Activated CD8-positive, alpha-beta memory T cell treated with anti-CD3 and anti-CD28 coated beads for 36 hours (primary cell): ENCODE data around the gene ISM1. TPM values are rescaled to one million over a fixed set of nuclear protein-coding genes. Genes with fewer than 3 reads are reported as not detected.

Experiments used
- CTCF ChIA-PET: fragments of 350-600 bp; sonication (Branson Sonifier 250); formaldehyde crosslinking; loops from one replicate; lab custom pipeline; 2021; ENCODE audit warnings: antibody characterized with exemption; lab: Charles Lee
- POLR2A ChIA-PET: fragments of 350-600 bp; sonication (Branson Sonifier 250); formaldehyde crosslinking; loops from one replicate; lab custom pipeline; 2021; ENCODE audit warnings: antibody characterized with exemption; lab: Charles Lee
- total RNA-seq, 2 experiments: library from RNA; stranded (reverse); gene quantifications; one replicate each; pipeline ENCODE4 v1.2.3, GENCODE V29; 2021

The ISM1 gene
- total RNA-seq, 2 experiments from 2014 or later = 1.9 to 2.5 TPM

- ChIA-PET CTCF (interaction anchor here (1.5 kb wide), 1 partner anchor 36 kb away, joined by 3 read pairs; no protein-coding TSS in a partner anchor), POLR2A (no interaction called here)
Observed at GRCh38 chr20:13249798-13250170, 28.7 kb downstream of the ISM1 start.

- ChIA-PET POLR2A (no interaction called here), CTCF (interaction anchor here (1.5 to 1.8 kb wide), 2 partner anchors 36 to 53 kb away, joined by 3 to 4 read pairs; no protein-coding TSS in a partner anchor)
Observed at GRCh38 chr20:13250251-13250650, 29.2 kb downstream of the ISM1 start.

- ChIA-PET CTCF (interaction anchor here (1.8 kb wide), 1 partner anchor 52 kb away, joined by 4 read pairs; no protein-coding TSS in a partner anchor), POLR2A (no interaction called here)
Observed at GRCh38 chr20:13251106-13251903, 30.2 kb downstream of the ISM1 start.

- CTCF ChIA-PET = interaction anchor here (1.8 kb wide), 1 partner anchor 51 kb away, joined by 4 read pairs; no protein-coding TSS in a partner anchor
Observed at GRCh38 chr20:13251904-13252297, 30.8 kb downstream of the ISM1 start.

GRCh38 chr20:13255356-13255755 is 34.3 kb downstream of the ISM1 start:
- POLR2A ChIA-PET = no interaction called here
- CTCF ChIA-PET = no interaction called here

More at GRCh38 chr20:13251904-13252297, 30.8 kb downstream of the ISM1 start:
- POLR2A ChIA-PET = no interaction called here

GRCh38 chr20:13256606-13257005 is 35.5 kb downstream of the ISM1 start:
- POLR2A ChIA-PET = no interaction called here
- CTCF ChIA-PET = interaction anchor here (1.2 to 1.3 kb wide), 2 partner anchors 13 to 137 kb away, joined by 3 to 4 read pairs; no protein-coding TSS in a partner anchor

- POLR2A ChIA-PET = no interaction called here
- CTCF ChIA-PET = no interaction called here
Observed at GRCh38 chr20:13259921-13260320, 38.8 kb downstream of the ISM1 start.

GRCh38 chr20:13260650-13261279 is 39.7 kb downstream of the ISM1 start:
- CTCF ChIA-PET = interaction anchor here (1.1 kb wide), 1 partner anchor 9 kb away, joined by 3 read pairs; no protein-coding TSS in a partner anchor
- POLR2A ChIA-PET = no interaction called here

- CTCF ChIA-PET = interaction anchor here (0.7 to 1.1 kb wide), 3 partner anchors 8 to 142 kb away, joined by 3 to 5 read pairs (median 3); no protein-coding TSS in a partner anchor
- POLR2A ChIA-PET = no interaction called here
Observed at GRCh38 chr20:13261460-13262301, 40.6 kb downstream of the ISM1 start.

GRCh38 chr20:13262302-13262650 is 41.2 kb downstream of the ISM1 start:
- CTCF ChIA-PET = interaction anchor here (0.7 kb wide), 2 partner anchors 140 to 143 kb away, joined by 3 to 5 read pairs; no protein-coding TSS in a partner anchor
- POLR2A ChIA-PET = no interaction called here

GRCh38 chr20:13262671-13263360 is 41.7 kb downstream of the ISM1 start:
- POLR2A ChIA-PET = no interaction called here
- CTCF ChIA-PET = interaction anchor here (0.7 kb wide), 2 partner anchors 141 to 143 kb away, joined by 3 to 5 read pairs; no protein-coding TSS in a partner anchor

- POLR2A ChIA-PET = no interaction called here
- CTCF ChIA-PET = no interaction called here
Observed at GRCh38 chr20:13263451-13263850, 42.4 kb downstream of the ISM1 start.

GRCh38 chr20:13264907-13265306 is 43.8 kb downstream of the ISM1 start:
- ChIA-PET POLR2A (no interaction called here), CTCF (no interaction called here)

GRCh38 chr20:13265941-13266340 is 44.9 kb downstream of the ISM1 start:
- ChIA-PET CTCF (no interaction called here), POLR2A (no interaction called here)

GRCh38 chr20:13267231-13267630 is 46.2 kb downstream of the ISM1 start:
- ChIA-PET POLR2A (no interaction called here), CTCF (no interaction called here)

GRCh38 chr20:13268953-13269352 is 47.9 kb downstream of the ISM1 start:
- ChIA-PET POLR2A (no interaction called here), CTCF (interaction anchor here (1.6 kb wide), 1 partner anchor 8 kb away, joined by 3 read pairs; no protein-coding TSS in a partner anchor)

GRCh38 chr20:13270211-13270610 is 49.1 kb downstream of the ISM1 start:
- CTCF ChIA-PET = interaction anchor here (1.6 kb wide), 1 partner anchor 9 kb away, joined by 3 read pairs; no protein-coding TSS in a partner anchor
- POLR2A ChIA-PET = no interaction called here

- CTCF ChIA-PET = no interaction called here
- POLR2A ChIA-PET = no interaction called here
Observed at GRCh38 chr20:13271098-13271497, 50.0 kb downstream of the ISM1 start.
